HL-60/S4 (cell line): Measurements from ENCODE around the gene PPA1.
"Not testable (repeated sequence)": the region's sequence is repeated elsewhere in the genome, so short reads cannot be mapped to it uniquely, and the experiment has no call there.

Source experiments
- in situ Hi-C: fragments of 300-500 bp; cut with MboI; formaldehyde crosslinking; loops from 2 replicates; pipeline ENCODE4 v1.14.3; 2022; ENCODE audit warnings: low sequenced_read_pairs

The PPA1 gene

GRCh38 chr10:70175516-70175915 lies 57.7 kb downstream of the PPA1 start:
- in situ Hi-C loops, result no loop called here

DNA sequence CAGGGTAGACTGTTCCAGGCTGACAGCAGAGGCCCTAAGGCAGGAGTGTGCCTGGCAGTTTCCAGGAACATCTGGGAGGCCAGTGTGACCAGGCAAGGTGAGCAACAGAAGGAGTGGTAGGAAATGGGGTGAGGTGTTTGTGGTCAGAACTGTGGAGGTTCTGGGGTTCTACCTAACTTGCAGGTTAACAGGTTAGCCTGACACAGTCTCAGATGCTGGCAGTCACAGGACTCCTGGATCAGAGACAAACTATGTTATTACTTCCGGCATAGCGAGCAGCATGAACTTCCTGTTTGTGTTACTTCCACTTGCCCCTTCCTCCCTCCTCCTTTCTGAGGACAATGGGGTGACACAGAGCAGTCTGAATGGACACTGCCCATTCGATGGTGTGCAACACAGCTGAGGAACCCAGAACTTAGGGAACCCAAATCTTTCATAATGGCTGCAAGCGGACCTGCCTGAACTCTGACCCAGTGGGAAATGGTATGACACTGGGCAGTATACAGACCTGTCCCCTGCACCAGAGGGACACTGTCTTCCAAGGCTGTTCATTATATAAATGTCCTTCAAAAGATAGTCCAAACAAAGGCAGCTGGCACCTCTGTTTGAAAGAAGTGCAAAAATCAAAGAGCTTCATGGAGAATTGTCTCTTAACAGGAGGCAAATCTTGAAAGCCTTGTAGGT lies 59.0 kb downstream of the PPA1 start:
- in situ Hi-C loops, result no loop called here

GRCh38 chr10:70169649-70170364 lies 63.4 kb downstream of the PPA1 start:
- in situ Hi-C loops, result no loop called here

DNA sequence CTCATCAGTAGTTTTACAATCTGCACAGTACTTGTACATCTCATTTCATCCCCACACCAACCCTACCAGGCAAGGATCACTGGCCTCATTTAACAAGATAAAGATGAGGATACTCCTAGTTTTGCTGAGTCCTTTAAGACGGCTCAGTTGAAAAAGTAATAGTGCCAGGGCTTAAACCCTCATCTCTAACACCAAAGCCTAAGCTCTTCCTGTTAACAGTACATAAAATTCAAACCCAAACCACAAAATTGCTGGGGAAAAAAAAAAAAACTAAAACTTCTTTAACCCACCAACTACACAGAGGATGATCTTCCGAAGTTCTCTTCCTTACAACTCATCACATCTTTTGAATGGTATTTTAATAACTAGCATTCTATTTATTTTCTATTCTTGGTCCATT lies 64.2 kb downstream of the PPA1 start:
- in situ Hi-C loops, result no loop called here

DNA sequence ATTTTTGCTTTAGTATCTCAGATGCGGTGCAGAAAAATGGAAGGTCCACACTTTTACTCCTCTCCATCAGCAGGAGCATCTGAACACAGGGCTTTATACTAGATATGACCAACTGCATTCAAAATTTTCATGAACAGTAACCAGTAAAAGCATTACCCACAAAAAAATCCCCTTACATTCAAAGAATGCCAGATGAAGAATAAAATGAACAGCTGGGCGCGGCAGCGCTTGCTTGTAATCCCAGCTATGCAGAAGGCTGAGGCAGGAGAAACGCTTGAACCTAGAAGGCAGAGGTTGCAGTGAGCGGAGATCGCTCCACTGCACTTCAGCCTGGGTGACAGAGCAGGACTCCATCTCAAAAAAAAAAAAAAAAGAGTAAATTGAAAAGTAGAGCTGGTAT lies 66.0 kb downstream of the PPA1 start:
- in situ Hi-C loops, result no loop called here

GRCh38 chr10:70166394-70166793 lies 66.8 kb downstream of the PPA1 start:
- in situ Hi-C loops, result no loop called here

GRCh38 chr10:70164163-70164562 lies 69.1 kb downstream of the PPA1 start:
- in situ Hi-C loops, result no loop called here

DNA sequence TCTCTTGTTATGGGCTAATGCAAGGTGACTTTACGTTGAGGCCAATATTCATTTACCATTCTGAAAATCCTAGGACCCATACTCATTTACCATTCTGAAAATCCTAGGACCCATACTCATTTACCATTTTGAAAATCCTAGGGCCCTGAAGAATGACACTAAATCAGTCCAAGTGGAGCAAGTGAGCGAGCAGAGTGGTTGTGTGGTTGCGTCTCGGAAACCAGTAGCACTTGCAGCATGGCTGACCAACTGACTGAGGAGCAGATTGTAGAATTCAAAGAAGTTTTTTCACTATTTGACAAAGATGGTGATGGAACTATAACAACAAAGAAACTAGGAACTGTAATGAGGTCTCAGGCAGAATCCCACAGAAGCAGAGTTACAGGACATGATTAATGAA lies 69.8 kb downstream of the PPA1 start:
- in situ Hi-C loops, result no loop called here

- in situ Hi-C loops, result no loop called here
These were observed 70.4 kb downstream of the PPA1 start for GRCh38 chr10:70162892-70163201.

DNA sequence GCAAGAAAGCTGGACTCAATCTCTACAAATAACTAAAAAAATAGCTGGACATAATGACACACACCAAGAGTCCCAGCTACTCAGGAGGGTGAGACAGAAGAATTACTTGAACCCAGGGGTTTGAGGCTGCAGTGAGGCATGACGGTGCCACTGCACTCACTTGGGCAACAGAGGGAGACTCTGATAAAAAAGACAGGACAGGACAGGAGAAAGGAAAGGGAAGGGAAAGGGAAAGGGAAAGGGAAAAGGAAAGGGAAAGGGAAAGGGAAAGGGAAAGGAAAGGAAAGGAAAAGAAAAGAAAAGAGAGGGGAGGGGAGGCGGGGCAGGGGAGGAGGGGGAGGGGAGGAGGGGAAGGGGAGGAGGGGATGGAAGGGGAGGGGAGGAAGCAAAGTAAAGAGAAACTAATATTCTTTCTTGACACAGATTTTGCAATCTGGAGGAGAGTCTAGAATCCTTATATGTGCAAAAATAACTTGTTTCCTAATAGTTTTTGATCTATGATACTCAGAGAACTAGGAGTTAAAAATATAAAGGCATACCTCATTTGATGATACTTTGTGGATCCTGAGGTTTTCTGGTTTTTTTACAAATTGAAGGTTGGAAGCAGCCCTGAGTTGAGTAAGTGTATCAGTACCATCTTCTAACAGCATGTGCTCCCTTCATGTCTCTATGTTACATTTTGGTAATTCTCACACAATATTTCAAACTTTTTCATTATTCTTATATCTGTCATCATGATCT lies 70.9 kb downstream of the PPA1 start:
- in situ Hi-C loops, result no loop called here

DNA sequence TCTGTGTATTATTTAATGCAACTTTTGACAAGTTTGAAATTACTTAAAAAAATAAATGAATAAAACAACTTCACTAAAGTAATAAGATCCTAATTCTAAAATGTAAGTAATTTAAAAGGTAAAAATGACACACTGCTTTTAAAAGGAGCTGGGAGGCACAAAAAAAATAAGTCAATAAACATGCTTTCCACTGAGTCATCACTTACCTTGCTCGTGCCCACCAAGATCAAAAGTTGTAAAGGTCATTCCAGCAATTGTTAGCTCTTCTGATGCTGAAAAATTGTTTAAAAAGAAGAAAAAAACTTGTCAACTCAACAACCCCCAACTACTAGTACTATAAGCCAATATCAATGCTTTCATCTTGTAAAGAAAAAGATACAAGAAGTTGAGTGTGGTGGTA lies 72.4 kb downstream of the PPA1 start:
- in situ Hi-C loops, result no loop called here

DNA sequence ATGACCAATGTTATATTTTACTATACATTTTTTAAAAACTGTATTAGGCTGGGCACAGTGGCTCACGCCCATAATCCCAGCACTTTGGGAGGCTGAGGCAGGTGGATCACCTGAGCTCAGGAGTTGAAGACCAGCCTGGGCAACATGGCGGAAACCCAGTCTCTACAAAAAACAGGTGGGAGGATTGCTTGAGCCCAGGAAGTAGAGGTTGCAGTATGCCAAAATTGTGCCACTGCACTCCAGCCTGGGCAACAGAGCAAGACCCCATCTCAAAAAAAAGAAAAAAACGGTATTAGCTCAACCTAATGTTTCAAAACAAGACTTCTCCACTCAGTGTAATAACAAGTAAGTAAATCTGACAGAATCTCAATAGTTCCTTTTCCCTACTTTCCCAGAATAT lies 73.9 kb downstream of the PPA1 start:
- in situ Hi-C loops, result not testable (repeated sequence)

DNA sequence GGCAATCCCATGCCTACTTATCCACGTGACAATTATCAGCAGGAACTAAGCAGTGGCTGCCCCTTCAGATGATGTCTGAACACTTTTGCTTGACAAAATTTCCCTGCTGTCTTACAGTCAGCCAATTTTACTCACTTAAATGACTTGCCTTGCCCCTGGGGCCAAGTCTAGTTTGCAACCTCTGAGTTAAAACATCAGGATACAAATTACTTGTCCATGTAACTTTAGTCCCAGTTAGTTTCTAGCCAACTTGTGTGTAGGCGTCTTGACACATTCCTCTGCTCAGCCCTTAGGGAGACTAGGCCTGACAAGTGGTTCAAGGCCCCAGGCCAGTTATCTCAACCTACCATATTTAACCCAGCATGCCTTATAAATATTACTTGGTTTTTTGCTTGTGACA lies 75.1 kb downstream of the PPA1 start:
- in situ Hi-C loops, result no loop called here

- in situ Hi-C loops, result no loop called here
These were observed 77.9 kb downstream of the PPA1 start for GRCh38 chr10:70155255-70155838.
